Measurements from ENCODE around the gene TMEM11. TPM values are rescaled to one million over a fixed set of nuclear protein-coding genes. Genes with fewer than 3 reads are reported as not detected.

Gene TMEM11
- total RNA-seq, 2 donors from 2014 or later = 21.4 to 25.9 TPM

- DNase-seq (no peak), ATAC-seq (replicated peaks in 1 of 2) (no peak)
- no peak overlapping the region for H3K27ac Mint-ChIP-seq
- no peaks in the 10 kb centered on the region for H3K27me3 Mint-ChIP-seq (ENCODE audit: low read depth)
- H3K9me3 Mint-ChIP-seq = no peaks in the 10 kb centered on the region
- H3K36me3 Mint-ChIP-seq (ENCODE audit: insufficient read depth in 2 of 2) = no peaks in the 10 kb centered on the region
- peaks cover 17% of the 10 kb centered on the region for H3K4me1 Mint-ChIP-seq (ENCODE audit: low read depth)
- H3K4me3 Mint-ChIP-seq = no peak overlapping the region
Measured at GRCh38 chr17:21166595-21167210, 47.3 kb downstream of the TMEM11 start.

- Mint-ChIP-seq H3K27ac (no peak overlapping the region), H3K9me3 (no peaks in the 10 kb centered on the region), H3K4me3 (no peak overlapping the region), H3K27me3 (ENCODE audit: low read depth) (no peaks in the 10 kb centered on the region), H3K4me1 (ENCODE audit: low read depth) (peaks cover 11% of the 10 kb centered on the region), H3K36me3 (ENCODE audit: insufficient read depth in 2 of 2) (no peaks in the 10 kb centered on the region)
- DNase-seq (no peak), ATAC-seq (replicated peaks in 1 of 2) (no peak)
Measured at GRCh38 chr17:21165922-21166594, 47.9 kb downstream of the TMEM11 start.

GRCh38 chr17:21164620-21165019 lies 49.3 kb downstream of the TMEM11 start:
- H3K4me1 Mint-ChIP-seq (ENCODE audit: low read depth) = peaks cover 5% of the 10 kb centered on the region
- ATAC-seq (replicated peaks in 1 of 2) = no peak
- H3K36me3 Mint-ChIP-seq (ENCODE audit: insufficient read depth in 2 of 2) = no peaks in the 10 kb centered on the region

GRCh38 chr17:21164216-21164615 lies 49.7 kb downstream of the TMEM11 start:
- no peaks in the 10 kb centered on the region for H3K36me3 Mint-ChIP-seq (ENCODE audit: insufficient read depth in 2 of 2)
- ATAC-seq (replicated peaks in 1 of 2) (no peak), DNase-seq (no peak)
- H3K27ac Mint-ChIP-seq = no peak overlapping the region
- H3K4me3 Mint-ChIP-seq = no peak overlapping the region
- peaks cover 5% of the 10 kb centered on the region for H3K4me1 Mint-ChIP-seq (ENCODE audit: low read depth)
- H3K27me3 Mint-ChIP-seq (ENCODE audit: low read depth) = no peaks in the 10 kb centered on the region
- H3K9me3 Mint-ChIP-seq = no peaks in the 10 kb centered on the region

More at GRCh38 chr17:21164620-21165019, 49.3 kb downstream of the TMEM11 start:
- Mint-ChIP-seq H3K27ac (no peak overlapping the region), H3K4me3 (no peak overlapping the region), H3K9me3 (no peaks in the 10 kb centered on the region), H3K27me3 (ENCODE audit: low read depth) (no peaks in the 10 kb centered on the region)
- DNase-seq = no peak

GRCh38 chr17:21163101-21163500 lies 50.9 kb downstream of the TMEM11 start:
- Mint-ChIP-seq H3K9me3 (peaks cover 0 to 2% of the 10 kb centered on the region in 2 donors), H3K27ac (no peak overlapping the region), H3K4me3 (no peak overlapping the region), H3K36me3 (ENCODE audit: insufficient read depth in 2 of 2) (peaks cover 0 to 6% of the 10 kb centered on the region in 2 donors), H3K27me3 (ENCODE audit: low read depth) (no peaks in the 10 kb centered on the region), H3K4me1 (ENCODE audit: low read depth) (peaks cover 5% of the 10 kb centered on the region)
- no peak for DNase-seq
- no peak for ATAC-seq (replicated peaks in 1 of 2)

GRCh38 chr17:21162394-21162775 lies 51.6 kb downstream of the TMEM11 start:
- peaks cover 13% of the 10 kb centered on the region for H3K4me1 Mint-ChIP-seq (ENCODE audit: low read depth)
- ATAC-seq (replicated peaks in 1 of 2) (no peak), DNase-seq (no peak)
- H3K27ac Mint-ChIP-seq = no peak overlapping the region
- no peak overlapping the region for H3K4me3 Mint-ChIP-seq
- H3K27me3 Mint-ChIP-seq (ENCODE audit: low read depth) = no peaks in the 10 kb centered on the region
- H3K9me3 Mint-ChIP-seq = peaks cover 0 to 2% of the 10 kb centered on the region in 2 donors
- peaks cover 0 to 6% of the 10 kb centered on the region in 2 donors for H3K36me3 Mint-ChIP-seq (ENCODE audit: insufficient read depth in 2 of 2)

- H3K27ac Mint-ChIP-seq = no peak overlapping the region
Measured at GRCh38 chr17:21161498-21162393, 52.2 kb downstream of the TMEM11 start.

GRCh38 chr17:21160401-21160800 lies 53.6 kb downstream of the TMEM11 start:
- DNase-seq (no peak), ATAC-seq (replicated peaks in 1 of 2) (no peak)

More at GRCh38 chr17:21161498-21162393, 52.2 kb downstream of the TMEM11 start:
- Mint-ChIP-seq H3K36me3 (ENCODE audit: insufficient read depth in 2 of 2) (peaks cover 0 to 6% of the 10 kb centered on the region in 2 donors), H3K4me3 (no peak overlapping the region), H3K4me1 (ENCODE audit: low read depth) (peaks cover 19% of the 10 kb centered on the region), H3K27me3 (ENCODE audit: low read depth) (no peaks in the 10 kb centered on the region), H3K9me3 (peaks cover 0 to 2% of the 10 kb centered on the region in 2 donors)
- DNase-seq = no peak
- no peak for ATAC-seq (replicated peaks in 1 of 2)

GRCh38 chr17:21157586-21158370 lies 56.2 kb downstream of the TMEM11 start:
- H3K9me3 Mint-ChIP-seq = peaks cover 5 to 8% of the 10 kb centered on the region in 2 donors
- peaks cover 12 to 21% of the 10 kb centered on the region in 2 donors for H3K36me3 Mint-ChIP-seq (ENCODE audit: insufficient read depth in 2 of 2)
- peaks cover 19% of the 10 kb centered on the region for H3K4me1 Mint-ChIP-seq (ENCODE audit: low read depth)
- H3K4me3 Mint-ChIP-seq = peak overlapping the region in 1 of 2 donors; percentile 62
- peak overlapping the region; percentile 81 for H3K27ac Mint-ChIP-seq
- no peaks in the 10 kb centered on the region for H3K27me3 Mint-ChIP-seq (ENCODE audit: low read depth)
- DNase-seq = peak in 1 of 2 donors; percentile 12
- peak; percentile 74 to 88 for ATAC-seq (replicated peaks in 1 of 2)

More at GRCh38 chr17:21160401-21160800, 53.6 kb downstream of the TMEM11 start:
- Mint-ChIP-seq H3K27ac (no peak overlapping the region), H3K36me3 (ENCODE audit: insufficient read depth in 2 of 2) (peaks cover 0 to 10% of the 10 kb centered on the region in 2 donors), H3K4me1 (ENCODE audit: low read depth) (peaks cover 19% of the 10 kb centered on the region), H3K4me3 (no peak overlapping the region), H3K27me3 (ENCODE audit: low read depth) (no peaks in the 10 kb centered on the region), H3K9me3 (peaks cover 2 to 3% of the 10 kb centered on the region in 2 donors)

- ATAC-seq (replicated peaks in 1 of 2) (no peak), DNase-seq (no peak)
- Mint-ChIP-seq H3K4me1 (ENCODE audit: low read depth) (peaks cover 10% of the 10 kb centered on the region), H3K9me3 (peaks cover 9 to 12% of the 10 kb centered on the region in 2 donors), H3K4me3 (no peak overlapping the region), H3K36me3 (ENCODE audit: insufficient read depth in 2 of 2) (peaks cover 22 to 29% of the 10 kb centered on the region in 2 donors), H3K27ac (no peak overlapping the region), H3K27me3 (ENCODE audit: low read depth) (no peaks in the 10 kb centered on the region)
Measured at GRCh38 chr17:21152731-21153130, 61.2 kb downstream of the TMEM11 start.

GRCh38 chr17:21149621-21150020 lies 64.3 kb downstream of the TMEM11 start:
- ATAC-seq (replicated peaks in 1 of 2) (no peak), DNase-seq (no peak)
- no peak overlapping the region for H3K4me3 Mint-ChIP-seq
- H3K27ac Mint-ChIP-seq = no peak overlapping the region
- H3K36me3 Mint-ChIP-seq (ENCODE audit: insufficient read depth in 2 of 2) = peaks cover 19 to 34% of the 10 kb centered on the region in 2 donors
- peaks cover 9 to 10% of the 10 kb centered on the region in 2 donors for H3K9me3 Mint-ChIP-seq
- no peaks in the 10 kb centered on the region for H3K4me1 Mint-ChIP-seq (ENCODE audit: low read depth)
- no peaks in the 10 kb centered on the region for H3K27me3 Mint-ChIP-seq (ENCODE audit: low read depth)
